Measurements from ENCODE around the gene SYMPK.
"Not testable (repeated sequence)": the region's sequence is repeated elsewhere in the genome, so short reads cannot be mapped to it uniquely, and the experiment has no call there.

The SYMPK gene

GRCh38 chr19:45879055-45879454 is 16.1 kb upstream of the SYMPK start:
- Histone ChIP-seq H3K4me3 (ENCODE audit: low read depth in 1 of 2, low read length in 2 of 2) (no peak overlapping the region), H3K4me1 (ENCODE audit: control insufficient read depth in 1 of 2, insufficient read depth in 2 of 2, low read length in 2 of 2) (peaks cover 55 to 59% of the 10 kb centered on the region in 2 donors), H3K36me3 (ENCODE audit: control insufficient read depth in 1 of 2, insufficient read depth in 2 of 2, low read length in 2 of 2) (no peaks in the 10 kb centered on the region), H3K9ac (ENCODE audit: low read depth in 1 of 2, low read length in 2 of 2) (peak overlapping the region in 1 of 2 donors; percentile 33), H3K27me3 (ENCODE audit: control insufficient read depth in 1 of 2, insufficient read depth in 2 of 2, low read length in 2 of 2) (no peaks in the 10 kb centered on the region), H3K9me3 (ENCODE audit: control insufficient read depth in 1 of 2, low read length in 2 of 2) (no peaks in the 10 kb centered on the region), H3K27ac (ENCODE audit: low read depth, low read length) (no peak overlapping the region)

GRCh38 chr19:45878043-45878794 is 15.3 kb upstream of the SYMPK start:
- Histone ChIP-seq H3K4me1 (ENCODE audit: control insufficient read depth in 1 of 2, insufficient read depth in 2 of 2, low read length in 2 of 2) (peaks cover 53 to 59% of the 10 kb centered on the region in 2 donors), H3K27me3 (ENCODE audit: control insufficient read depth in 1 of 2, insufficient read depth in 2 of 2, low read length in 2 of 2) (no peaks in the 10 kb centered on the region), H3K36me3 (ENCODE audit: control insufficient read depth in 1 of 2, insufficient read depth in 2 of 2, low read length in 2 of 2) (peaks cover 0 to 6% of the 10 kb centered on the region in 2 donors), H3K4me3 (ENCODE audit: low read depth in 1 of 2, low read length in 2 of 2) (no peak overlapping the region), H3K9ac (ENCODE audit: low read depth in 1 of 2, low read length in 2 of 2) (peak overlapping the region; percentile 31 to 33), H3K27ac (ENCODE audit: low read depth, low read length) (peak overlapping the region; percentile 4), H3K9me3 (ENCODE audit: control insufficient read depth in 1 of 2, low read length in 2 of 2) (no peaks in the 10 kb centered on the region)

GRCh38 chr19:45876411-45877197 is 13.7 kb upstream of the SYMPK start:
- Histone ChIP-seq H3K27ac (ENCODE audit: low read depth, low read length) (peak overlapping the region; percentile 13), H3K9me3 (ENCODE audit: control insufficient read depth in 1 of 2, low read length in 2 of 2) (no peaks in the 10 kb centered on the region), H3K9ac (ENCODE audit: low read depth in 1 of 2, low read length in 2 of 2) (peak overlapping the region; percentile 38 to 54), H3K4me3 (ENCODE audit: low read depth in 1 of 2, low read length in 2 of 2) (peak overlapping the region; percentile 29 to 32), H3K36me3 (ENCODE audit: control insufficient read depth in 1 of 2, insufficient read depth in 2 of 2, low read length in 2 of 2) (peaks cover 0 to 10% of the 10 kb centered on the region in 2 donors), H3K27me3 (ENCODE audit: control insufficient read depth in 1 of 2, insufficient read depth in 2 of 2, low read length in 2 of 2) (no peaks in the 10 kb centered on the region), H3K4me1 (ENCODE audit: control insufficient read depth in 1 of 2, insufficient read depth in 2 of 2, low read length in 2 of 2) (peaks cover 38 to 47% of the 10 kb centered on the region in 2 donors)

- Histone ChIP-seq H3K4me1 (ENCODE audit: control insufficient read depth in 1 of 2, insufficient read depth in 2 of 2, low read length in 2 of 2) (peaks cover 33 to 42% of the 10 kb centered on the region in 2 donors), H3K9me3 (ENCODE audit: control insufficient read depth in 1 of 2, low read length in 2 of 2) (no peaks in the 10 kb centered on the region), H3K9ac (ENCODE audit: low read depth in 1 of 2, low read length in 2 of 2) (peak overlapping the region; percentile 38 to 54), H3K27me3 (ENCODE audit: control insufficient read depth in 1 of 2, insufficient read depth in 2 of 2, low read length in 2 of 2) (no peaks in the 10 kb centered on the region), H3K27ac (ENCODE audit: low read depth, low read length) (peak overlapping the region; percentile 13), H3K36me3 (ENCODE audit: control insufficient read depth in 1 of 2, insufficient read depth in 2 of 2, low read length in 2 of 2) (peaks cover 0 to 10% of the 10 kb centered on the region in 2 donors), H3K4me3 (ENCODE audit: low read depth in 1 of 2, low read length in 2 of 2) (peak overlapping the region; percentile 29 to 32)
These were observed 13.1 kb upstream of the SYMPK start for GRCh38 chr19:45876161-45876410.

- Histone ChIP-seq H3K4me1 (ENCODE audit: control insufficient read depth in 1 of 2, insufficient read depth in 2 of 2, low read length in 2 of 2) (peaks cover 32 to 39% of the 10 kb centered on the region in 2 donors), H3K27ac (ENCODE audit: low read depth, low read length) (no peak overlapping the region), H3K9ac (ENCODE audit: low read depth in 1 of 2, low read length in 2 of 2) (no peak overlapping the region), H3K36me3 (ENCODE audit: control insufficient read depth in 1 of 2, insufficient read depth in 2 of 2, low read length in 2 of 2) (peaks cover 0 to 10% of the 10 kb centered on the region in 2 donors), H3K9me3 (ENCODE audit: control insufficient read depth in 1 of 2, low read length in 2 of 2) (no peaks in the 10 kb centered on the region), H3K4me3 (ENCODE audit: low read depth in 1 of 2, low read length in 2 of 2) (no peak overlapping the region), H3K27me3 (ENCODE audit: control insufficient read depth in 1 of 2, insufficient read depth in 2 of 2, low read length in 2 of 2) (no peaks in the 10 kb centered on the region)
These were observed 11.6 kb upstream of the SYMPK start for GRCh38 chr19:45874620-45874966.

GRCh38 chr19:45873219-45873772 is 10.3 kb upstream of the SYMPK start:
- Histone ChIP-seq H3K4me1 (ENCODE audit: control insufficient read depth in 1 of 2, insufficient read depth in 2 of 2, low read length in 2 of 2) (peaks cover 25 to 34% of the 10 kb centered on the region in 2 donors), H3K4me3 (ENCODE audit: low read depth in 1 of 2, low read length in 2 of 2) (no peak overlapping the region), H3K36me3 (ENCODE audit: control insufficient read depth in 1 of 2, insufficient read depth in 2 of 2, low read length in 2 of 2) (peaks cover 0 to 10% of the 10 kb centered on the region in 2 donors), H3K27ac (ENCODE audit: low read depth, low read length) (no peak overlapping the region), H3K9me3 (ENCODE audit: control insufficient read depth in 1 of 2, low read length in 2 of 2) (no peaks in the 10 kb centered on the region), H3K27me3 (ENCODE audit: control insufficient read depth in 1 of 2, insufficient read depth in 2 of 2, low read length in 2 of 2) (no peaks in the 10 kb centered on the region), H3K9ac (ENCODE audit: low read depth in 1 of 2, low read length in 2 of 2) (no peak overlapping the region)

- no peak overlapping the region for H3K27ac ChIP-seq (ENCODE audit: low read depth, low read length)
- H3K9me3 ChIP-seq (ENCODE audit: control insufficient read depth in 1 of 2, low read length in 2 of 2) = no peaks in the 10 kb centered on the region
- H3K4me1 ChIP-seq (ENCODE audit: control insufficient read depth in 1 of 2, insufficient read depth in 2 of 2, low read length in 2 of 2) = peaks cover 16 to 24% of the 10 kb centered on the region in 2 donors
- no peak overlapping the region for H3K9ac ChIP-seq (ENCODE audit: low read depth in 1 of 2, low read length in 2 of 2)
- no peaks in the 10 kb centered on the region for H3K27me3 ChIP-seq (ENCODE audit: control insufficient read depth in 1 of 2, insufficient read depth in 2 of 2, low read length in 2 of 2)
- H3K36me3 ChIP-seq (ENCODE audit: control insufficient read depth in 1 of 2, insufficient read depth in 2 of 2, low read length in 2 of 2) = peaks cover 0 to 10% of the 10 kb centered on the region in 2 donors
- H3K4me3 ChIP-seq (ENCODE audit: low read depth in 1 of 2, low read length in 2 of 2) = no peak overlapping the region
These were observed 9.4 kb upstream of the SYMPK start for GRCh38 chr19:45872095-45872919.

GRCh38 chr19:45870798-45871197 is 7.9 kb upstream of the SYMPK start:
- Histone ChIP-seq H3K4me1 (ENCODE audit: control insufficient read depth in 1 of 2, insufficient read depth in 2 of 2, low read length in 2 of 2) (peaks cover 3 to 11% of the 10 kb centered on the region in 2 donors), H3K36me3 (ENCODE audit: control insufficient read depth in 1 of 2, insufficient read depth in 2 of 2, low read length in 2 of 2) (peaks cover 0 to 10% of the 10 kb centered on the region in 2 donors), H3K27me3 (ENCODE audit: control insufficient read depth in 1 of 2, insufficient read depth in 2 of 2, low read length in 2 of 2) (no peaks in the 10 kb centered on the region), H3K27ac (ENCODE audit: low read depth, low read length) (no peak overlapping the region), H3K9me3 (ENCODE audit: control insufficient read depth in 1 of 2, low read length in 2 of 2) (no peaks in the 10 kb centered on the region), H3K4me3 (ENCODE audit: low read depth in 1 of 2, low read length in 2 of 2) (no peak overlapping the region), H3K9ac (ENCODE audit: low read depth in 1 of 2, low read length in 2 of 2) (no peak overlapping the region)

GRCh38 chr19:45867241-45867640 is 4.3 kb upstream of the SYMPK start:
- not testable (repeated sequence) for H3K27ac ChIP-seq (ENCODE audit: low read depth, low read length)

More at GRCh38 chr19:45867241-45867640, 4.3 kb upstream of the SYMPK start:
- not testable (repeated sequence) for H3K36me3 ChIP-seq (ENCODE audit: control insufficient read depth in 1 of 2, insufficient read depth in 2 of 2, low read length in 2 of 2); H3K9me3 ChIP-seq (ENCODE audit: control insufficient read depth in 1 of 2, low read length in 2 of 2); H3K27me3 ChIP-seq (ENCODE audit: control insufficient read depth in 1 of 2, insufficient read depth in 2 of 2, low read length in 2 of 2)
- H3K4me3 ChIP-seq (ENCODE audit: low read depth in 1 of 2, low read length in 2 of 2) = peak overlapping the region; percentile 56 to 72
- H3K9ac ChIP-seq (ENCODE audit: low read depth in 1 of 2, low read length in 2 of 2) = peak overlapping the region; percentile 63 to 71
- peaks cover under 1 to 15% of the 10 kb centered on the region in 2 donors for H3K4me1 ChIP-seq (ENCODE audit: control insufficient read depth in 1 of 2, insufficient read depth in 2 of 2, low read length in 2 of 2)
